Measurements from ENCODE around the gene SHKBP1. TPM values are rescaled to one million over a fixed set of nuclear protein-coding genes. Genes with fewer than 3 reads are reported as not detected.

Gene SHKBP1
- total RNA-seq, 4 donors from 2014 or later, result 37.0 to 87.5 (median 47.8) TPM

DNA sequence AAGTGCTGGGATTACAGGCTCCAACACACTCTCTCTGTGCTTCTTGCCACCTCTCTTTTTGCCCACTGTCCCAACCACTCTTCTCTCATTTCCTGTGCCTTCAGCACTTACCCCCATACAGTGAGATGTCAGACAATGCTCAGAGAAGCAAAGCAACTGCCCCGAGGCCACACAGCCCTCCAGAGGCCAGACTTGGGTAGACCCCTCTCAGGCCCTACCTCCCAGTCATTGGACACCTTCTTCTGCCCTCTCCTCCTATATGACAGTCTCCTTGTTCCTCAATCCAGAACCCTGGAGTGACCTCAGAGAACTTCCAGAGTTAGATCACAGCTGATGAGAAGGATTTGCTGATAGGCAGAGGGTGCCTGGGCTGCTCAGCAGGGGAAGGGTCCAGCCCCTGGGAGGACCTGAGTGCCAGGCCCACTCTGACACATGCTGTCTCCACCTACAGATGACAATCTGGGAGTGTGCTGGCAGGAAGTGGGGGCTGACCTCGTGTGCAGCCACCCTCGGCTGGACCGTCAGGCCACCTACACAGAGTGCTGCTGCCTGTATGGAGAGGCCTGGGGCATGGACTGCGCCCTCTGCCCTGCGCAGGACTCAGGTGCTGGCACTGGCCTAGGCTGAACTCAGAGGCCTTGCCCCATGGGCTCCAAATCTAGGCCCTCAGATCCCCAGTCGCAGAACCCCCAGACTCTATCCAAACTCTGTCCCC, 48.9 kb downstream of the SHKBP1 start:
- ATAC-seq (ENCODE audit: low FRiP score), result no peak
- DNase-seq (ENCODE audit: low spot score), result no peak
- TF ChIP-seq, protein P1, sequence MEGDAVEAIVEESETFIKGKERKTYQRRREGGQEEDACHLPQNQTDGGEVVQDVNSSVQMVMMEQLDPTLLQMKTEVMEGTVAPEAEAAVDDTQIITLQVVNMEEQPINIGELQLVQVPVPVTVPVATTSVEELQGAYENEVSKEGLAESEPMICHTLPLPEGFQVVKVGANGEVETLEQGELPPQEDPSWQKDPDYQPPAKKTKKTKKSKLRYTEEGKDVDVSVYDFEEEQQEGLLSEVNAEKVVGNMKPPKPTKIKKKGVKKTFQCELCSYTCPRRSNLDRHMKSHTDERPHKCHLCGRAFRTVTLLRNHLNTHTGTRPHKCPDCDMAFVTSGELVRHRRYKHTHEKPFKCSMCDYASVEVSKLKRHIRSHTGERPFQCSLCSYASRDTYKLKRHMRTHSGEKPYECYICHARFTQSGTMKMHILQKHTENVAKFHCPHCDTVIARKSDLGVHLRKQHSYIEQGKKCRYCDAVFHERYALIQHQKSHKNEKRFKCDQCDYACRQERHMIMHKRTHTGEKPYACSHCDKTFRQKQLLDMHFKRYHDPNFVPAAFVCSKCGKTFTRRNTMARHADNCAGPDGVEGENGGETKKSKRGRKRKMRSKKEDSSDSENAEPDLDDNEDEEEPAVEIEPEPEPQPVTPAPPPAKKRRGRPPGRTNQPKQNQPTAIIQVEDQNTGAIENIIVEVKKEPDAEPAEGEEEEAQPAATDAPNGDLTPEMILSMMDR (IDR thresholded peaks at IDR 0.05), result no peak

DNA sequence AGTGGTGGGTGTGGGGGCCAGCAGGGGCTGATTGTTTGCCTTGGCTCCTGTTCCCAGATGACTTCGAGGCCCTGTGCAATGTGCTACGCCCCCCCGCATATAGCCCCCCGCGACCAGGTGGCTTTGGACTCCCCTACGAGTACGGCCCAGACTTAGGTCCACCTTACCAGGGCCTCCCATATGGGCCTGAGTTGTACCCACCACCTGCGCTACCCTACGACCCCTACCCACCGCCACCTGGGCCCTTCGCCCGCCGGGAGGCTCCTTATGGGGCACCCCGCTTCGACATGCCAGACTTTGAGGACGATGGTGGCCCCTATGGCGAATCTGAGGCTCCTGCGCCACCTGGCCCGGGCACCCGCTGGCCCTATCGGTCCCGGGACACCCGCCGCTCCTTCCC, 50.2 kb downstream of the SHKBP1 start:
- DNase-seq (ENCODE audit: low spot score) (no peak), ATAC-seq (ENCODE audit: low FRiP score) (no peak)
- TF ChIP-seq, protein P1 (IDR thresholded peaks at IDR 0.05), result no peak

DNA sequence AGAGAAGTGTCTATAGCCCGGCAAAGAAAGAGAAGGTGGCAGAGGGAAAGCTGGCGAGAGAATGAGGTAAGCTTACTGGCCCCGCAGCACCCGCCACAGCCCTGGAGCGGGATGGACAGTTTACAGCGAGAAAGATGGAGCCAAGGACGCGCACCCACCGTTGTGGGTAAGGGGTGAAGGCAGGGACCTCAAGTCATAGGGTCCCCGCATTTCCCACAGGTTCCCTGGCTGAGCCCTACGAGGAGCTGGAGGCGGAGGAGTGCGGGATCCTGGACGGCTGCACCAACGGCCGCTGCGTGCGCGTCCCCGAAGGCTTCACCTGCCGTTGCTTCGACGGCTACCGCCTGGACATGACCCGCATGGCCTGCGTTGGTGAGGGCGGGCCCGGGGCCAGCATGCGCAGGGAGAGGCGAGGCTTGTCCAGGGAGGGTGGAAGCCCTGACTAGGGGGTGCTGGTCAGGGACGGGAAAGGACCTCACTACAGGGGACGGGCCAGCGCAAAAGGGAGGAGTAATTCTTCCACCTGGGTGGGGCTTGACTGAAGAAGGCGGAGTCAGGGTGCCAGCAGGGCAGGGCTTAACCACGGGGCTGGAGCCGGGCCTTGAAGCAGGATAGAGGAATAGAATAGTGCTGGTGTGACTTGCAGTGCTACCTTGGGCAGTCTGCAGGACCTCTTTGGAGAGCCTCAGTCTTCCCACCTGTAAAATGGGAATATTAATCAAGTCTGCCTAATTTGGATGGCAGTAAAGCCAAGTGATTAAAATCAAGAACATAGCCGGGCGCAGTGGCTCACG, 51.0 kb downstream of the SHKBP1 start:
- DNase-seq (ENCODE audit: low spot score) (no peak), ATAC-seq (ENCODE audit: low FRiP score) (no peak)
- TF ChIP-seq, protein P1 (IDR thresholded peaks at IDR 0.05), result no peak

- TF ChIP-seq, protein P1 (IDR thresholded peaks at IDR 0.05), result no peak
- ATAC-seq (ENCODE audit: low FRiP score) (no peak), DNase-seq (ENCODE audit: low spot score) (no peak)
Observed at GRCh38 chr19:40629346-40629745, 52.7 kb downstream of the SHKBP1 start.

DNA sequence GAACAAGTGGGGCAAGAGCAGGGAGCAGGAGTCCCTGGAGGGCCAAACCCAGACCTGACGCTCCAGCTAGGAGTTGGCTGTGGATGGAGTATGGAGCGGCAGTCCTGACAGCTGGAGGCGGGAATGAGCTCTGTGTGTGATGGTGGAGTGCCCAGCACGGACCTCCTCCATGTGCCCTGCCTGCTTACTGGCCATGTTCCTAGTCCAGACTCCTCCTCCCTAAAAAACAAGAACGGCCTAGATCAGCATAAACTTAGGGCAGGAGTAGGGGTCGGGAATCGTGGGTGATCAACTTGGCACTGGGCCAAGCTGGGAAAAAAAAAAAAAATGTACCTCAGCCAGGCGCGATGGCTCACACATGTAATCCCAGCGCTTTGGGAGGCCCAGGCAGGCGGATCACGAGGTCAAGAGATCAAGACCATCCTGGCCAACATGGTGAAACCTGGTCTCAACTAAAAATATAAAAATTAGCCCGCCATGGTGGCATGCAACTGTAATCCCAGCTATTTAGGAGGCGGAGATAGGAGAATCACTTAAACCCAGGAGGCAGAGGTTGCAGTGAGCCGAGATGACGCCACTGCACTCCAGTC, 54.0 kb downstream of the SHKBP1 start:
- DNase-seq (ENCODE audit: low spot score) (no peak), ATAC-seq (ENCODE audit: low FRiP score) (no peak)
- TF ChIP-seq, protein P1 (IDR thresholded peaks at IDR 0.05), result no peak

DNA sequence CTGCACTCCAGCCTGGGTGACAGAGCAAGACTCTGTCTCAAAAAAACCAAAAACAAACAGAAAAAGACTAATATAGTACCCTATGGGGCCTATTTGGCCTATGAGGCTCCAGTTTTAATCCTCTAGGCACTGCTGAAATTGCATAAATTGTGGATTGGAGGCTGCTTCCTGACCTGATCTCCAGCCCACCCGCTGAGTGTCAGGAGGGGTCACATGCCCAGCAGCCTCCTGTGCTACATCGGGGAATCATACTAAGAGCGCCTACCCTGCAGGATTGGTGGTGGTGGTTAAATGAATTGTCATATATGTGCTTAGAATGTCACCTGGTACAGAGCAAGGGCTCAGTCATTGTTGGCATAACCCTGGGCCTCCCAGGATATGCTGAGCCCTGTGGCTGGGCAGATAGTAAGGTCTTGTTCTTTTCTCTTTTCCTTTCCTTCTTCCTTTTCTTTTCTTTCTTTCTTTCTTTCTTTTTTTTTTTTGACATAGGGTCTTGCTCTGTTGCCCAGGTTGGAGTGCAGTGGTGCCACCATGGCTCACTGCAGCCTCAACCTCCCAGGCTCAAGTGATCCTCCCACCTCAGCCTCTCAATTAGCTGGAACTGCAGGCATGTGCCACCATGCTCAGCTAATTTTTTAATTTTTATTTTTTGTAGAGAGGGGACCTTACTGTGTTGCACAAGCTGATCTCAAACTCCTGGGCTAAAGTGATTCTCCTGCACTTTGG, 55.8 kb downstream of the SHKBP1 start:
- ATAC-seq (ENCODE audit: low FRiP score), result no peak
- TF ChIP-seq, protein P1 (IDR thresholded peaks at IDR 0.05), result no peak
- no peak for DNase-seq (ENCODE audit: low spot score)
